Parathyroid adenoma (tissue), 2 donors: ENCODE data around the gene EMP2.

Experiments used
- H2AFZ ChIP-seq: fragments of 300-600 bp; sonication (generic); one replicate; pipeline ENCODE4 v1.7.0; 2017; ENCODE audit warnings: antibody characterized with exemption, mild to moderate bottlenecking
- H3K27ac ChIP-seq: fragments of 300-600 bp; sonication (generic); one replicate; pipeline ENCODE4 v1.7.0; 2017
- H3K27me3 ChIP-seq: fragments of 300-600 bp; sonication (generic); one replicate; pipeline ENCODE4 v1.7.0; 2017; ENCODE audit warnings: low read length; ENCODE audit not compliant: control insufficient read depth, insufficient read depth
- H3K36me3 ChIP-seq: fragments of 300-600 bp; sonication (generic); one replicate; pipeline ENCODE4 v1.7.0; 2017; ENCODE audit warnings: low read length; ENCODE audit not compliant: control insufficient read depth, insufficient read depth
- H3K4me1 ChIP-seq: fragments of 300-600 bp; sonication (generic); one replicate; pipeline ENCODE4 v1.7.0; 2017; ENCODE audit warnings: control low read depth
- H3K4me2 ChIP-seq: fragments of 300-600 bp; sonication (generic); one replicate; pipeline ENCODE4 v1.7.0; 2017; ENCODE audit warnings: low read length
- H3K4me3 ChIP-seq: fragments of 300-600 bp; sonication (generic); one replicate; pipeline ENCODE4 v1.7.0; 2017; ENCODE audit warnings: low read depth, low read length
- H3K79me2 ChIP-seq: fragments of 300-600 bp; sonication (generic); one replicate; pipeline ENCODE4 v1.7.0; 2017; ENCODE audit warnings: control low read depth
- H3K9ac ChIP-seq: fragments of 300-600 bp; sonication (generic); one replicate; pipeline ENCODE4 v1.7.0; 2017; ENCODE audit warnings: mild to moderate bottlenecking
- H3K9me3 ChIP-seq: fragments of 300-600 bp; sonication (generic); one replicate; pipeline ENCODE4 v1.7.0; 2017; ENCODE audit warnings: low read length; ENCODE audit not compliant: control insufficient read depth
- CTCF ChIP-seq: fragments of 300-600 bp; sonication (generic); IDR thresholded peaks from one replicate; pipeline ENCODE4 v1.7.0; 2017; ENCODE audit warnings: antibody characterized with exemption, mild to moderate bottlenecking
- donor health status: primary hyperparathyroidism.

EMP2 gene

GRCh38 chr16:10493276-10493675 lies 87.1 kb downstream of the EMP2 start:
- Histone ChIP-seq H3K4me3 (no peak overlapping the region), H3K4me1 (no peaks in the 10 kb centered on the region), H3K36me3 (no peaks in the 10 kb centered on the region), H3K79me2 (no peaks in the 10 kb centered on the region), H3K9me3 (no peaks in the 10 kb centered on the region), H3K9ac (no peak overlapping the region), H2AFZ (no peak overlapping the region), H3K27ac (no peak overlapping the region), H3K4me2 (no peak overlapping the region), H3K27me3 (no peaks in the 10 kb centered on the region)
- TF ChIP-seq CTCF, result no peak

GRCh38 chr16:10490141-10490540 lies 90.3 kb downstream of the EMP2 start:
- Histone ChIP-seq H3K27me3 (no peaks in the 10 kb centered on the region), H2AFZ (no peak overlapping the region), H3K36me3 (no peaks in the 10 kb centered on the region), H3K4me2 (no peak overlapping the region), H3K9ac (no peak overlapping the region), H3K27ac (no peak overlapping the region), H3K9me3 (no peaks in the 10 kb centered on the region), H3K79me2 (no peaks in the 10 kb centered on the region), H3K4me3 (no peak overlapping the region), H3K4me1 (no peaks in the 10 kb centered on the region)
- TF ChIP-seq CTCF, result no peak

- Histone ChIP-seq H3K9ac (no peak overlapping the region), H3K4me3 (no peak overlapping the region), H3K4me1 (no peaks in the 10 kb centered on the region), H3K79me2 (no peaks in the 10 kb centered on the region), H3K27ac (no peak overlapping the region), H2AFZ (no peak overlapping the region), H3K36me3 (no peaks in the 10 kb centered on the region), H3K27me3 (no peaks in the 10 kb centered on the region), H3K9me3 (no peaks in the 10 kb centered on the region), H3K4me2 (no peak overlapping the region)
- TF ChIP-seq CTCF, result no peak
Measured at GRCh38 chr16:10485698-10486382, 94.6 kb downstream of the EMP2 start.

GRCh38 chr16:10485159-10485558 lies 95.2 kb downstream of the EMP2 start:
- no peaks in the 10 kb centered on the region for H3K9me3 ChIP-seq

More at GRCh38 chr16:10485159-10485558, 95.2 kb downstream of the EMP2 start:
- no peaks in the 10 kb centered on the region for H3K79me2 ChIP-seq
- H2AFZ ChIP-seq, result no peak overlapping the region
- H3K4me1 ChIP-seq, result no peaks in the 10 kb centered on the region
- no peak overlapping the region for H3K27ac ChIP-seq
- no peak overlapping the region for H3K9ac ChIP-seq
- TF ChIP-seq CTCF, result no peak
- H3K4me3 ChIP-seq, result no peak overlapping the region
- H3K36me3 ChIP-seq, result no peaks in the 10 kb centered on the region
- no peaks in the 10 kb centered on the region for H3K27me3 ChIP-seq
- H3K4me2 ChIP-seq, result no peak overlapping the region
